Measurements from ENCODE around the gene FOXI2.

Gene FOXI2

DNA sequence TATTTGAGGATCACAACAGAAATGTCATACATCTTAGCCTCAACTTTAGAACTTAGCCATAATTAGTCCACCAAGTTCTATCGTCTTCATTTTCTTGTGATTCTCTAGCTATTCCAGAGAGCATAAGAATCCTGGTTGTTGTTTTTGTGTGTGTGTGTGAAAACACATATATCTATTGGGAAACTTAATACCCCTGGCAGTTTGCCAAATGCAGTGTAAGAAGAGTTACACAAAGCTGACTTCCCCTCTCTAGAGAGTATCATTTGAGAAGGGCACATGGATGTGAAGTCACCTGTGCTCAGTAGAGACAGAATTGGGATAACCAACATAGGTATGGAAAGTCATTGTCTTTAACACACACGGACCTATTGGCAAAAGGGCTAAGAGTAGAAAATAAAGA is 19.3 kb downstream of the FOXI2 start:
- Histone ChIP-seq H3K4me3 (ENCODE audit: insufficient read depth in 1 of 2, low read depth in 1 of 2, low read length in 2 of 2) (no peak overlapping the region), H2BK15ac (ENCODE audit: low read depth, poor library complexity, severe bottlenecking) (no peak overlapping the region), H2AK5ac (ENCODE audit: low read length, severe bottlenecking) (no peak overlapping the region), H3K4me2 (ENCODE audit: low read length, poor library complexity, severe bottlenecking) (no peak overlapping the region), H3K79me1 (replicated peaks; ENCODE audit: low read length, poor library complexity, severe bottlenecking) (no peaks in the 10 kb centered on the region), H3K9me3 (ENCODE audit: control insufficient read depth, low read length) (no peaks in the 10 kb centered on the region), H2AFZ (ENCODE audit: low read depth, low read length) (no peak overlapping the region), H3K23ac (ENCODE audit: low read length in 2 of 2) (no peak overlapping the region), H3K27me3 (ENCODE audit: control insufficient read depth in 1 of 2, insufficient read depth in 1 of 2, low read length in 2 of 2) (no peaks in the 10 kb centered on the region), H3K4me1 (ENCODE audit: control insufficient read depth, insufficient read depth, low read depth, low read length) (no peaks in the 10 kb centered on the region), H2BK120ac (ENCODE audit: low read depth, low read length) (no peak overlapping the region), H4K8ac (ENCODE audit: low read length) (no peak overlapping the region), H3K18ac (ENCODE audit: low read depth in 1 of 2, low read length in 2 of 2) (no peak overlapping the region), H2BK12ac (ENCODE audit: low read length in 2 of 2) (no peak overlapping the region), H3K27ac (ENCODE audit: low read length, poor library complexity, severe bottlenecking) (no peak overlapping the region), H2BK5ac (ENCODE audit: low read depth, low read length, poor library complexity, severe bottlenecking) (no peak overlapping the region), H3K36me3 (ENCODE audit: control insufficient read depth in 1 of 2, insufficient read depth in 2 of 2, low read depth in 1 of 2, low read length in 2 of 2) (no peaks in the 10 kb centered on the region), H3K9ac (ENCODE audit: low read length) (no peak overlapping the region), H3K4ac (ENCODE audit: low read depth in 1 of 2, low read length in 2 of 2) (no peak overlapping the region), H3K14ac (ENCODE audit: low read length in 2 of 2) (no peak overlapping the region), H4K91ac (ENCODE audit: low read length) (no peak overlapping the region)
- no CpG with 5 or more reads among the region's 2 CpGs for WGBS
- DNase-seq = no peak

DNA sequence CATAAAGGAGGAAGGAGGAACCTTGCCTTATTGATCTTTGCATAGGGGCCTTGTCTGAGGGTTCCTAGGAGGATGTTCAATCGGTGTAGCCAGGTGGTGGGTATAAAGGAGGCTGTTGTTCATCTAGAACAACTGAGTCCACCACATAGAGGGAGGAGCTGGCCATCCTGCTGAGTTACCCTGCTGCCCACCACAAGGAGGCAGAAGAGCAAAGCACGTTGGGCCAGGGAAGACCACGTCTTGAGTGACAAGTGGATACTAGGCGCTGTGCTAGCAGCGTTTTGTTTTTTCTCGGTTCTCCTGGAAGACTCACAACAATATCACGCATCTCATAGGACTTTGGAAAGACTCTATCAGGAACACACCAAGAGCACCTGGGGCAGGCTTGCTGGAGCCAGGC is 20.0 kb downstream of the FOXI2 start:
- no peak overlapping the region for H2BK5ac ChIP-seq (ENCODE audit: low read depth, low read length, poor library complexity, severe bottlenecking)
- WGBS = 74% methylated on average over 7 of the region's 7 CpGs

DNA sequence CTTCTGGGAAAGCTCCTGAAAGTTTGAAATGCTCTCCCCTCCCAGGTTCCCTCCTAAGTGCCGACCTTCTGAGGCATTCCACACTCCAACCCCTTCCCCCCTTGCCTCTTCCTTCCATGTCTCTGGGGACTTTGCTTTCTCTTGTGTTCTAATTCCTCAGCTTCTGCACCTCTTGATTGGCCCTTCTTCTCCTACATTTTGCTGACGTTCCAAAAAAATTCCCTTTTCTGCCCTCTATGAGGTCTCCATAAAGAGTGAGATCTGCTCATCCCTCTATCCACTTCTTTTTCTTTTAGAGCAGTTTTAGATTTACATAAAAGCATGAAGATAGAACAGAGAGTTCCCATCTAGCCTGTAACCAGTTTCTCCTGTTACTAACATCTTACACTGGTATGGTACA is 22.3 kb downstream of the FOXI2 start:
- Histone ChIP-seq H3K27me3 (ENCODE audit: control insufficient read depth in 1 of 2, insufficient read depth in 1 of 2, low read length in 2 of 2) (no peaks in the 10 kb centered on the region), H4K91ac (ENCODE audit: low read length) (no peak overlapping the region), H2BK120ac (ENCODE audit: low read depth, low read length) (no peak overlapping the region), H2BK12ac (ENCODE audit: low read length in 2 of 2) (no peak overlapping the region), H2BK5ac (ENCODE audit: low read depth, low read length, poor library complexity, severe bottlenecking) (no peak overlapping the region), H3K14ac (ENCODE audit: low read length in 2 of 2) (no peak overlapping the region), H4K8ac (ENCODE audit: low read length) (no peak overlapping the region), H3K4me3 (ENCODE audit: insufficient read depth in 1 of 2, low read depth in 1 of 2, low read length in 2 of 2) (no peak overlapping the region), H3K9ac (ENCODE audit: low read length) (no peak overlapping the region), H3K18ac (ENCODE audit: low read depth in 1 of 2, low read length in 2 of 2) (no peak overlapping the region), H3K27ac (ENCODE audit: low read length, poor library complexity, severe bottlenecking) (no peak overlapping the region), H3K23ac (ENCODE audit: low read length in 2 of 2) (no peak overlapping the region), H3K4me1 (ENCODE audit: control insufficient read depth, insufficient read depth, low read depth, low read length) (no peaks in the 10 kb centered on the region), H3K9me3 (ENCODE audit: control insufficient read depth, low read length) (no peaks in the 10 kb centered on the region), H3K79me1 (replicated peaks; ENCODE audit: low read length, poor library complexity, severe bottlenecking) (no peaks in the 10 kb centered on the region), H3K4me2 (ENCODE audit: low read length, poor library complexity, severe bottlenecking) (no peak overlapping the region), H3K36me3 (ENCODE audit: control insufficient read depth in 1 of 2, insufficient read depth in 2 of 2, low read depth in 1 of 2, low read length in 2 of 2) (no peaks in the 10 kb centered on the region), H3K4ac (ENCODE audit: low read depth in 1 of 2, low read length in 2 of 2) (no peak overlapping the region), H2AK5ac (ENCODE audit: low read length, severe bottlenecking) (no peak overlapping the region), H2BK15ac (ENCODE audit: low read depth, poor library complexity, severe bottlenecking) (no peak overlapping the region), H2AFZ (ENCODE audit: low read depth, low read length) (no peak overlapping the region)
- WGBS = 52% methylated on average over 2 of the region's 2 CpGs
- DNase-seq = no peak

More for the DNA sequence above, 20.0 kb downstream of the FOXI2 start:
- Histone ChIP-seq H2BK12ac (ENCODE audit: low read length in 2 of 2) (no peak overlapping the region), H3K36me3 (ENCODE audit: control insufficient read depth in 1 of 2, insufficient read depth in 2 of 2, low read depth in 1 of 2, low read length in 2 of 2) (no peaks in the 10 kb centered on the region), H4K91ac (ENCODE audit: low read length) (no peak overlapping the region), H3K4me2 (ENCODE audit: low read length, poor library complexity, severe bottlenecking) (no peak overlapping the region), H3K4me3 (ENCODE audit: insufficient read depth in 1 of 2, low read depth in 1 of 2, low read length in 2 of 2) (no peak overlapping the region), H3K9ac (ENCODE audit: low read length) (no peak overlapping the region), H3K79me1 (replicated peaks; ENCODE audit: low read length, poor library complexity, severe bottlenecking) (no peaks in the 10 kb centered on the region), H3K4ac (ENCODE audit: low read depth in 1 of 2, low read length in 2 of 2) (no peak overlapping the region), H3K23ac (ENCODE audit: low read length in 2 of 2) (no peak overlapping the region), H2AFZ (ENCODE audit: low read depth, low read length) (no peak overlapping the region), H3K27me3 (ENCODE audit: control insufficient read depth in 1 of 2, insufficient read depth in 1 of 2, low read length in 2 of 2) (no peaks in the 10 kb centered on the region), H3K9me3 (ENCODE audit: control insufficient read depth, low read length) (no peaks in the 10 kb centered on the region), H3K18ac (ENCODE audit: low read depth in 1 of 2, low read length in 2 of 2) (no peak overlapping the region), H2BK15ac (ENCODE audit: low read depth, poor library complexity, severe bottlenecking) (no peak overlapping the region), H2AK5ac (ENCODE audit: low read length, severe bottlenecking) (no peak overlapping the region), H3K4me1 (ENCODE audit: control insufficient read depth, insufficient read depth, low read depth, low read length) (no peaks in the 10 kb centered on the region), H3K27ac (ENCODE audit: low read length, poor library complexity, severe bottlenecking) (no peak overlapping the region), H2BK120ac (ENCODE audit: low read depth, low read length) (no peak overlapping the region), H3K14ac (ENCODE audit: low read length in 2 of 2) (no peak overlapping the region), H4K8ac (ENCODE audit: low read length) (no peak overlapping the region)
- no peak for DNase-seq

DNA sequence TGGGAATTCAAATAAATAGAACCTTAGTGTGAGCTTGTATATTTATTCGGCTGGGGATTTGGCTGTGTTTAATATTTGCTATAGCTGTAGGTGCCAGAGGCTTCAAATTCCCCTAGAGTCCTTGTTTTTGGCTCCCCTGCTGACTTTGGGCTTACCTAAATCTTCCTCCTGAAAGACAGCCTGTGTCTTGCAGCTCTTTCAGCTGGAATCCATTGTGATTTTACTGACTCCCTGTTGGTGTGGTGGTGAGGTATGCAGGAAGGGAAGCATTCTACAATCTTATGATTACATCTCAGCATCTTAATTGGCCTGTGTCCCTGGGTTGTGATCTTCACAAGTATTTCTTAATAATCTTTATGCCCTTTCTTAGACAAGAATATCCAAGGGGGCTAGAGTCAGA is 25.9 kb downstream of the FOXI2 start:
- H2AK5ac ChIP-seq (ENCODE audit: low read length, severe bottlenecking) = no peak overlapping the region
- no peak overlapping the region for H3K27ac ChIP-seq (ENCODE audit: low read length, poor library complexity, severe bottlenecking)
- no peak overlapping the region for H4K91ac ChIP-seq (ENCODE audit: low read length)
- no peak overlapping the region for H4K8ac ChIP-seq (ENCODE audit: low read length)
- H2BK12ac ChIP-seq (ENCODE audit: low read length in 2 of 2) = no peak overlapping the region
- H2BK120ac ChIP-seq (ENCODE audit: low read depth, low read length) = no peak overlapping the region
- no peaks in the 10 kb centered on the region for H3K9me3 ChIP-seq (ENCODE audit: control insufficient read depth, low read length)
- no peak overlapping the region for H2AFZ ChIP-seq (ENCODE audit: low read depth, low read length)
- H3K23ac ChIP-seq (ENCODE audit: low read length in 2 of 2) = no peak overlapping the region
- no peak overlapping the region for H2BK5ac ChIP-seq (ENCODE audit: low read depth, low read length, poor library complexity, severe bottlenecking)
- WGBS = 58% methylated on average over 1 of the region's 1 CpG
- no peak overlapping the region for H3K18ac ChIP-seq (ENCODE audit: low read depth in 1 of 2, low read length in 2 of 2)
- H3K4me1 ChIP-seq (ENCODE audit: control insufficient read depth, insufficient read depth, low read depth, low read length) = no peaks in the 10 kb centered on the region
- H3K36me3 ChIP-seq (ENCODE audit: control insufficient read depth in 1 of 2, insufficient read depth in 2 of 2, low read depth in 1 of 2, low read length in 2 of 2) = no peaks in the 10 kb centered on the region
- H3K9ac ChIP-seq (ENCODE audit: low read length) = no peak overlapping the region
- H3K27me3 ChIP-seq (ENCODE audit: control insufficient read depth in 1 of 2, insufficient read depth in 1 of 2, low read length in 2 of 2) = no peaks in the 10 kb centered on the region
- H3K79me1 ChIP-seq (replicated peaks; ENCODE audit: low read length, poor library complexity, severe bottlenecking) = no peaks in the 10 kb centered on the region
- H3K4me3 ChIP-seq (ENCODE audit: insufficient read depth in 1 of 2, low read depth in 1 of 2, low read length in 2 of 2) = no peak overlapping the region
- no peak overlapping the region for H2BK15ac ChIP-seq (ENCODE audit: low read depth, poor library complexity, severe bottlenecking)
- H3K4ac ChIP-seq (ENCODE audit: low read depth in 1 of 2, low read length in 2 of 2) = no peak overlapping the region
- H3K14ac ChIP-seq (ENCODE audit: low read length in 2 of 2) = no peak overlapping the region
- no peak overlapping the region for H3K4me2 ChIP-seq (ENCODE audit: low read length, poor library complexity, severe bottlenecking)
- DNase-seq = no peak

Data from mesenchymal stem cell (in vitro differentiated cells and primary cell).